C4-2B (cell line): ENCODE measurements around the gene PUSL1.

Source experiments
- CTCF ChIP-seq: fragments of 450-650 bp; conservative IDR thresholded peaks from 2 replicates; pipeline ENCODE4 v1.5.1; 2017; ENCODE audit warnings: mild to moderate bottlenecking
- ZFX ChIP-seq: fragments of 450-650 bp; IDR thresholded peaks from 2 replicates; pipeline ENCODE4 v1.6.1; 2017

DNA sequence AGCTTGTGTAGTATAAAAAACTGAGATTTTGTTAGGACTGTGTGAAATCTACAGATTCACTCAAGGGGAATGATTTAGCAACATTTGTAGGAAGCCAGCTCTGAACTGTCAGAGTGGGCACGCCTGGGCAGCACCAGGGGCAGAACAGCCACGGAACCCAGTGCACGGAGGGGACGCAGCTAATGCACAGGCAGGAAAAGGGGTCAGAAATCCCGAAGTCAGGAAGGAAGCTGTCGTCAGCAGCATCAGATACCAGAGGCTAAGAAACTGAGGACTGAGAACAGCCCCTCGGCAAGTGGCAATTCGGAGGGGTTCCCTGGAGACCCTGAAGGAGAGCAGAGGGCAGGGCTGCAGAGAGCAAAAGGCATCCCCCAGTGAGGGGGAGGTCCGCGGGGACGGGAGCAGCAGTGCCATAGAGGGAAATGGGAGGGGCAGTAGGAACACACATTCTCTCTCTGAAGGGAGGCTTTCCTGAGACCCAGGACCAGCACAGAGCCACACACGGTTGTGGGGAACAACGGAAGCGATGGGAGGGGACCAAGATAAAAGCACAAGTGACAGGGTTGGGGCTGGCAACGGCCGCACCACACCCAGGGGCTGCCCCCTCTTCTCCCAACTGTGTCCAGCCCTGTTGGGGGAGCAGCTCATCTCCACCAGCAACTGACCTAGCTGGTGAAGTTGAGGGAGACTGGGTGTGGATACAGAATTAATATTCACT, 47.4 kb upstream of the PUSL1 start:
- TF ChIP-seq CTCF (no peak), ZFX (no peak)
